Smooth muscle cell (in vitro differentiated cells): Measurements from ENCODE around the gene MINDY4. TPM values are rescaled to one million over a fixed set of nuclear protein-coding genes. Genes with fewer than 3 reads are reported as not detected.

Source experiments
- DNase-seq: peaks from one replicate; lab custom pipeline; 2025; ENCODE audit not compliant: unreplicated experiment; lab: John Stamatoyannopoulos, UW
- H2AFZ ChIP-seq: fragments of 200-600 bp; sonication (generic); 2 replicates; pipeline ENCODE4 v1.6.0; 2016; ENCODE audit warnings: antibody characterized with exemption, low read depth, mild to moderate bottlenecking
- H3F3A ChIP-seq: fragments of 200-600 bp; sonication (generic); 2 replicates; pipeline ENCODE4 v1.6.0; 2017; ENCODE audit warnings: antibody characterized with exemption, low read depth
- H3K27ac ChIP-seq: fragments of 200-600 bp; sonication (generic); 2 replicates; pipeline ENCODE4 v1.5.1; 2016; ENCODE audit warnings: low read depth, mild to moderate bottlenecking
- H3K27me3 ChIP-seq: fragments of 200-600 bp; sonication (generic); 2 replicates; pipeline ENCODE4 v1.6.1; 2016; ENCODE audit warnings: low read depth, mild to moderate bottlenecking
- H3K36me3 ChIP-seq: fragments of 200-600 bp; sonication (generic); 2 replicates; pipeline ENCODE4 v1.5.1; 2016; ENCODE audit warnings: low read depth
- H3K4me1 ChIP-seq: fragments of 200-600 bp; sonication (generic); 2 replicates; pipeline ENCODE4 v1.5.1; 2016; ENCODE audit warnings: low read depth
- H3K4me2 ChIP-seq: fragments of 200-600 bp; sonication (generic); 2 replicates; pipeline ENCODE4 v1.6.0; 2016; ENCODE audit warnings: mild to moderate bottlenecking
- H3K4me3 ChIP-seq: fragments of 200-600 bp; sonication (generic); 2 replicates; pipeline ENCODE4 v1.5.1; 2016; ENCODE audit warnings: mild to moderate bottlenecking
- H3K79me2 ChIP-seq: fragments of 200-600 bp; sonication (generic); 2 replicates; pipeline ENCODE4 v1.6.0; 2016; ENCODE audit warnings: low read depth, mild to moderate bottlenecking
- H3K9ac ChIP-seq: fragments of 200-600 bp; sonication (generic); 2 replicates; pipeline ENCODE4 v1.6.0; 2016; ENCODE audit warnings: low read depth
- H3K9me3 ChIP-seq: fragments of 200-600 bp; sonication (generic); replicated peaks from 2 replicates; pipeline ENCODE4 v1.5.1; 2016; ENCODE audit warnings: low read depth
- H4K20me1 ChIP-seq: fragments of 200-600 bp; sonication (generic); 2 replicates; pipeline ENCODE4 v1.6.0; 2016; ENCODE audit warnings: low read depth
- WGBS: methylation state at CpG from one replicate; pipeline ENCODE4 v1.1.7; 2016; ENCODE audit warnings: low lambda C conversion rate; 5-methylcytosine and 5-hydroxymethylcytosine counted together
- polyA plus RNA-seq: library from polyadenylated mRNA; unstranded; fragments of >200 nt; fragmentation: Nextera tagmentation; extraction: Ambion mirVana; gene quantifications from 2 replicates; pipeline ENCODE4 v1.2.1, GENCODE V29; 2016
- total RNA-seq: library from RNA; depleted of rRNA; stranded (reverse); fragments of >200 nt; gene quantifications from 2 replicates; pipeline ENCODE4 v1.2.3, GENCODE V29; 2014
- TF ChIP-seq, protein P1 (sequence below): fragments of 200-600 bp; sonication (generic); IDR thresholded peaks from 2 replicates; pipeline ENCODE4 v1.5.1; 2017; ENCODE audit warnings: borderline replicate concordance, mild to moderate bottlenecking, antibody characterized with exemption; ENCODE audit not compliant: insufficient read depth, poor library complexity, severe bottlenecking

Gene MINDY4
- total and polyA plus RNA-seq, 2 experiments from 2014 or later = 4.9 to 5.3 TPM

- Histone ChIP-seq H3K27ac (no peak overlapping the region), H3K9me3 (no peaks in the 10 kb centered on the region), H3K36me3 (no peaks in the 10 kb centered on the region), H3K4me2 (no peak overlapping the region), H3K27me3 (no peaks in the 10 kb centered on the region), H3K4me1 (no peaks in the 10 kb centered on the region), H2AFZ (no peak overlapping the region), H4K20me1 (no peaks in the 10 kb centered on the region), H3K79me2 (no peaks in the 10 kb centered on the region), H3K4me3 (no peak overlapping the region), H3F3A (no peaks in the 10 kb centered on the region), H3K9ac (no peak overlapping the region)
- DNase-seq = no peak
- 92% methylated on average over 2 of the region's 2 CpGs for WGBS
- TF ChIP-seq, protein P1, sequence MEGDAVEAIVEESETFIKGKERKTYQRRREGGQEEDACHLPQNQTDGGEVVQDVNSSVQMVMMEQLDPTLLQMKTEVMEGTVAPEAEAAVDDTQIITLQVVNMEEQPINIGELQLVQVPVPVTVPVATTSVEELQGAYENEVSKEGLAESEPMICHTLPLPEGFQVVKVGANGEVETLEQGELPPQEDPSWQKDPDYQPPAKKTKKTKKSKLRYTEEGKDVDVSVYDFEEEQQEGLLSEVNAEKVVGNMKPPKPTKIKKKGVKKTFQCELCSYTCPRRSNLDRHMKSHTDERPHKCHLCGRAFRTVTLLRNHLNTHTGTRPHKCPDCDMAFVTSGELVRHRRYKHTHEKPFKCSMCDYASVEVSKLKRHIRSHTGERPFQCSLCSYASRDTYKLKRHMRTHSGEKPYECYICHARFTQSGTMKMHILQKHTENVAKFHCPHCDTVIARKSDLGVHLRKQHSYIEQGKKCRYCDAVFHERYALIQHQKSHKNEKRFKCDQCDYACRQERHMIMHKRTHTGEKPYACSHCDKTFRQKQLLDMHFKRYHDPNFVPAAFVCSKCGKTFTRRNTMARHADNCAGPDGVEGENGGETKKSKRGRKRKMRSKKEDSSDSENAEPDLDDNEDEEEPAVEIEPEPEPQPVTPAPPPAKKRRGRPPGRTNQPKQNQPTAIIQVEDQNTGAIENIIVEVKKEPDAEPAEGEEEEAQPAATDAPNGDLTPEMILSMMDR = no peak
These were observed 102.0 kb downstream of the MINDY4 start for GRCh38 chr7:30873207-30873606.

DNA sequence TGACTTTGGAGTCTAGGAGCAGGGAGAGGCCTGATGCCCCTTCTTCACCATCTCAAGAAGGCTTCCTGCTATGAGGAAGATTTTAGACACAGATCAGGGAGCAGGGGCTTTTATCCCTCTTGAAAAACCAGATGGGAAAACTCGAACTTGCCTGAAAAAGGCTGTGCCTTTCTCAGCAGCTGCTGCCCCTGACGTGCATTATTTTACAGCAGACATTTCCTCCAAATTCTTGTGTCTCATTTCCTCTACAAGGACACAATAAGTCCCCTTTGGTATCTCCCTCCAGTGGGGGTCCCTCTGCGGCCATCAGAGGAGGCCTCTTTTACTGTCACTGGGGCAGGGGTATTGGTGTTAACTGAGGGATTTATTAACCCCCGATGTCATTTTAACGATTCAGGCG lies 102.4 kb downstream of the MINDY4 start:
- Histone ChIP-seq H3K9me3 (no peaks in the 10 kb centered on the region), H3K4me1 (peaks cover under 1% of the 10 kb centered on the region), H3K9ac (no peak overlapping the region), H3K27me3 (no peaks in the 10 kb centered on the region), H3K4me2 (no peak overlapping the region), H3K27ac (no peak overlapping the region), H3F3A (no peaks in the 10 kb centered on the region), H2AFZ (no peak overlapping the region), H3K79me2 (no peaks in the 10 kb centered on the region), H3K4me3 (no peak overlapping the region), H4K20me1 (no peaks in the 10 kb centered on the region), H3K36me3 (no peaks in the 10 kb centered on the region)
- TF ChIP-seq, protein P1 = no peak
- WGBS = 67% methylated on average over 6 of the region's 6 CpGs
- no peak for DNase-seq

GRCh38 chr7:30874656-30875302 lies 103.6 kb downstream of the MINDY4 start:
- no peak overlapping the region for H2AFZ ChIP-seq
- no peak overlapping the region for H3K27ac ChIP-seq
- no peaks in the 10 kb centered on the region for H3K36me3 ChIP-seq
- H3K79me2 ChIP-seq = no peaks in the 10 kb centered on the region
- DNase-seq = no peak
- no peak overlapping the region for H3K4me2 ChIP-seq
- no peaks in the 10 kb centered on the region for H3K27me3 ChIP-seq
- no peak overlapping the region for H3K4me3 ChIP-seq
- peaks cover 12% of the 10 kb centered on the region for H3K4me1 ChIP-seq
- H3K9me3 ChIP-seq = no peaks in the 10 kb centered on the region
- WGBS = 90% methylated on average over 5 of the region's 5 CpGs
- TF ChIP-seq, protein P1 = no peak
- no peaks in the 10 kb centered on the region for H3F3A ChIP-seq
- H3K9ac ChIP-seq = no peak overlapping the region
- H4K20me1 ChIP-seq = no peaks in the 10 kb centered on the region
